NOMO-1 treated with dmso at 0.1 percent for 144 hours (cell line): ENCODE data around the gene IFTAP.

Experiments
- DNase-seq: peaks from one replicate; lab custom pipeline; 2025; ENCODE audit not compliant: unreplicated experiment; lab: John Stamatoyannopoulos, UW

The IFTAP gene

GRCh38 chr11:36596880-36597279 is 2.6 kb downstream of the IFTAP start:
- DNase-seq, result no peak

- DNase-seq, result no peak
Measured at GRCh38 chr11:36598051-36598450, 3.7 kb downstream of the IFTAP start, which contains the start of gene RAG2. Gene RAG2, minus strand, starts transcription at chr11:36598236. Its CDS starts 4,068 bp downstream, at chr11:36594168.

DNA sequence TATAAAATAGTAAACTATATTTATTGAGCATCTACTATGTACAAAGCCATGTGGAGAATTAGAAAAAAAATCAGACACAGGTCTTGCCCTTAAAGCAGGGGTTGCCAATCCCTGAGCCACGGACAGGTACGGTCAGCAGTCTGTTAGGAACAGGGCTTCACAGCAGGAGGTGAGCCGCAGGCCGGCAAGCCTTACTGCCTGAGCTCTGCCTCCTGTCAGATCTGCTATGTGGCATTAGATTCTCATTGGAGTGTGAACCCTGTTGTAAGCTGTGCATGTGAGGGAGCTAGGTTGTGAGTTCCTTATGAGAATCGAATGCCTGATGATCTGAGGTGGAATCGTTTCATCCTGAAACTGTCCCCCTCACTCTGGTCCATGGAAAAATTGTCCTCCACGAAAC is 5.9 kb downstream of the IFTAP start:
- DNase-seq, result no peak

GRCh38 chr11:36601155-36601554 is 6.9 kb downstream of the IFTAP start:
- DNase-seq, result peak; percentile 71

DNA sequence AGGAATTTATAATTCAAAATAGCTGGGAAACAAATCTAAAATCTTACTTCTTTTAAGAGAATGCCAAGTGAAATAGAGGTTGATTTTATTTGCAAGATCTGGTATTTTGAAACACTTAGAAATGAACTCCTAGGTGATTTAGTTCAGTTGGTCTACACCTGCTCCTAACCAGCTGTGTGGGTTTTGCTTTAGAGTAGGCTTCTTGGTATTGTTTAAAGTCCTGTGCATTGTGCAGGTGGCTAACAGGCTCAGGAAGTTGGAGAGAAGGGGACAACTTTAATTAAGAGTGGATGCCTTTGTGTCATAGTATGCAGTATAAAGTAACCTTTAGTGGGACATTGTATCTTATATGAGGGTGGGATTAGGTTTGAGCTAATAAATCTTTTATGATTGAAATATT is 7.8 kb downstream of the IFTAP start:
- no peak for DNase-seq

DNA sequence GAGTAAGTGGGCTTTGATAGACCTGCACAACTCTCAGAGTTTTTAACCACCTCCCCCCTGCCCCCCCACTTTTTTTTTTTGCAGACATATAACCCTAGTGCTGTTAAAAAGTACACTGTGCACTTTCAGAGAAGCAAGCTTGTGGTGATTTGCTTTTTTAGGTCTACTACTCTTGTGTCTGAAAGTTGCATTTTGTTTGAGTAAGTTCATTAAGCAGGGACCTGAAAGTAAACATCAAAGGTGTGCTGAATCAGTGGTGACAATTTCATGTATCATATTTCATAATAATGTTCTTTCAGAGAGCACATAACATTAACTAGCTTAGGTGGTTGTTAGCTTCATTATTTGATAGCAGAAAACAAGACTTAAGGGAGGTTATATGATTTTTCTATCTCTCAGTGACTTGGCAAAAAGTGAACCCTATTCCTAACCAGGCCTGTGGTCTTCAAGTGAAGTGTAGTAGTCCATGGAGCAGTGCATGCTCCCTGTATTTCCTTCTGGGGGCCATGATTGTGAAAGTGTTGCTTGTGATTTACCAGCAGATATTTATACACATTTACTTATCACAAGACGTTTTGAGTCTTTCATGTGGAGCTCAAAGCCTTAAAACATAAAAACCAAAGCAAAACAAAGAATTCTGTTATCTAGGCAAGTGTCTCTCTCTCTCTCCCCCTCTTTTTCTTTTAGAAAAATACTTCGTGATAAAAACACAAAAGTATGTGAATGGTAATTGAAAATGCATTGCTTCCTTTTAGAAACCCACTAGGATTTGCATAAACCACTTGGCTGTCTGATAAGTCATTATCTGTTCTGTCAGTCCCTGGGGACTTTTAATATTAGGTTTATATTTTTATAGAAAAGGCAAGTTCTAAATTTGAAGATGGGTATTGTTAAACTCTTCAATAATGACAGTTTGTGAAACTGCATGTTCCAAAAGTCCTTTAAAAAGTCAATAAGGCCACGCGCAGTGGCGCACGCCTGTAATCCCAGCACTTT is 11.2 kb downstream of the IFTAP start:
- DNase-seq, result no peak

DNA sequence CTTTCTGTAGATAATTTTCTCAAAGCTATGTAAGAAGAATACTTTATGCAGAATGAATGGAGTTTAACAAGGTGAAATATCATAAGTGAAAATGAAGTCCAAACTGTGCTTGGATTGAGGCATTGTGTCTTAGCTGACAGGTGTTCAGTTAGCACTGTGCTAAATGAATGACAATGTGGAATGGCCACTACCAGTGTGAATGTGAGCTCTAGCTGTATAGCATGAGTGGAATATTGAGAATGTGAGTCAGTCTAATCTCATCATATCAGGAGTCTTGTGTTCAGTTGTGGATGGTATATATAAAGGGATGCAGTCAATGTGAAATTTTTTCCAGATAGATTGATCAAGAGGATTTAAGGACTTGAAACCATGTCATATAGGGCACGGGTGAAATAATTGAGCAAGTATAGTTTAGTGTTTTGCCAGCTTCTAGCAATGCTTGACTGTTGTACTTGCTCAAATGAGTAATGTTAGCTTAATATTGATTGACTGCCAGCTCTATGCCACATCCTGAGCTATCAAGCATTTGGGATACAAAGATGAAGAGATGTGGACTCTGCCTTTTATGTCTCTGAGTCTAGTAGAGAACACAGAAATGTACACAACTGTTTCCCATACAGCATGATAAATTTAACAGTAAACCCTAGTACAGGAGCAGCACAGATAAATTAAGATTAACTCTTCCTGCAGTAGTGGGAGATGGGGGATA is 14.3 kb downstream of the IFTAP start:
- no peak for DNase-seq

DNA sequence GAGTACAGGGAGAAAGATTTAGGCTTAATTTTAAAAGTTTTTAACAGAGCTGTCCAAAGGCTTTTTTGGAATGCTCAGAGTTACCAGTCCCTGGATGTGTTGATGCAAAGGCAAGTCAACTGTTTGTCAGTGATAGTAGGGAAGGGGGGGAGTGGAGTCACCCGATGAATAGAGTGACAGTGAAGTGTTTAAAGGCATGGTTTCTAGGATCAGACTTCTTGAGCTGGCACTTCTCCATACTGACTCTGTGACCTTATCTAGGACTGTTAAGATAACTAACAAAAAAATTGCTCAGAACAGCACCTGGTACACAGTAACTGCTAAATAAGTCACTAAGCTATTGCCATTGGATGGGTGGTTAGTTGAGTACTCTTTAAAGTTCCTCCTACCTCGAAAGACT is 15.1 kb downstream of the IFTAP start:
- no peak for DNase-seq

DNA sequence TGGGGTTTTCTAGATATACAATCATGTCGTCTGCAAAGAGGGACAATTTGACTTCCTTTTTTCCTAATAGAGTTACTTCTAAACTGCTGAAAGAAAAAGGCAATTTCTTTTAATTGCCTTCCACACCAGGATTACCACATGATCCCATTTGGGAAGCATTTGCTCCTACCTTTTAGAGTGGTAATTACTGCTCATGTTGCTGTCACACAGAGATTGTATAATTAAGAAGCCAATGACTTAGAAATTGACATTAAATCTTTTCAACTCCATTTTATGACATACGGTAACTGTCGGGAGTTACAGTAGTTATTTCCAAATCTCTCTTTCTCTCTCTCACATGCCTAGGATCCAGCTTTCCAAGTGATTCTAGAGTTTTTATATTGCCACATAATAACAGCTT is 21.5 kb downstream of the IFTAP start:
- DNase-seq, result no peak

DNA sequence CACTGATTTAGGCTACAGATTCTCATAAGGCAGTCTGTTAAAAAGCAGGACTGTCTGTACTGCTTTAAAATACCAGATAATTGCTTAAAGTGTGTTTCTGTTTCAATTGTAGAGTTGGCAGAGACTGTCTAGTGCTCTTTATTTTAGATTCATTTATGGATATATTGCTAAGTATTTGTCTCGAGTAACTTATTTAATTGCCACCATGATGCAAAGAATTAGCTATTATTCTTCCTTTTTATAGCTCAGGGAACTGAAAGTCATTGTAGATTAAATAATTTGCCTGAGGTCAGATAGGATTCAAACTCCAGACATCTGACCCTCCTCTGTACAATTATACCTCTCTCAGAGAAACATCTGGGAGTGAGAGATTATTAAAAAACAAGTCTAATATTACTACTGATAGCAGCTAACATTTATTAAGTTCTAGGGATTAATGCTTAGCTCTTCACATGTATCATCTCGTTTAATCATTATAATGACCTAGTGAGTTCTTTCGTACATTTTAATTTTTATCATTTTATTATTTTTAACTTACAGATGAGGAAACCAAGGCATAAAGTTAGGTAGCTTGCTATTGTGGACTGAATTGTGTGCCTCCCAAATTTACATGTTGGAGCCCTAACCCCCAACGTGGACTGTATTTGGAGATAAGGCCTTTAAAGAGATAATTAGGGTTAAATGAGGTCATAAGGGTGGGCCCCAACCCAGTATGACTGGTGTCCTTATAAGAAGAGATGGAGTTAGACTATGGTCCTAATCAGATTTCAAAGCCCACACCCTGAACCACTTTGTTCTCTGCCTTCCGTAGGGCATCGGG is 23.5 kb downstream of the IFTAP start:
- DNase-seq, result no peak

GRCh38 chr11:36618363-36619047 is 24.2 kb downstream of the IFTAP start:
- no peak for DNase-seq

GRCh38 chr11:36619502-36619901 is 25.2 kb downstream of the IFTAP start:
- DNase-seq, result no peak

- peak; percentile 17 for DNase-seq
Measured at GRCh38 chr11:36620246-36620645, 25.9 kb downstream of the IFTAP start.

DNA sequence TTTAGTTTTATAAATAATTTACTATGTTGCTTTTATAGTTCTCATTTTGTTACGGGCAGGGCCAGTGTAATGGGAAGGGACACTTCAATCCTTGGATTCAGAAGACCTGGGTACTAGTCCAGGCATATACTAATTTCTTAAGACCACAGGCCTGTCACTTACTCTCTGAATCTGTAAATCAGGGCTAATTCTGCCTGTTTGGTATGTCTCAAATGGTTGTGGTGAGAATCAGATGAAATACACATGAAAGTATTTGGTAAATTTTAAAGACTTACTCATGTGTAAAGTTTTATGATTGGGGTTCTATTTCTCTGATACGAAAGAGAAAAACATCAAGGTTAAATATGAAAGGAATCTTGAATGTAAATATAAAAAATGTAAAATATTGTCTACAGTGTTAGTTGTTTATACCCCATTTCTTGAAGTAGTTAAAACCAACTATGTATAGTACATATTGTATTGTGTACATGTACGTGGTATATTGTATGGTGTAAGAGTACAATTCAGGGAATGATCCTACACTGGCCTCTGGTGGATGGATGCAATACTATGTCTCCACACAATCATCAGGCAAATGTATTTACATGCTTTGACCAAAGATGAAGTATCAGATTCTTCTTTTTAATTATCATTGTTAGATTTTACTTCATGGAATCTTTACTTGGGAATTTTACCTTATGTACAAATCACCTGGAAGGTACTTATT is 28.3 kb downstream of the IFTAP start:
- peak; percentile 5 for DNase-seq

DNA sequence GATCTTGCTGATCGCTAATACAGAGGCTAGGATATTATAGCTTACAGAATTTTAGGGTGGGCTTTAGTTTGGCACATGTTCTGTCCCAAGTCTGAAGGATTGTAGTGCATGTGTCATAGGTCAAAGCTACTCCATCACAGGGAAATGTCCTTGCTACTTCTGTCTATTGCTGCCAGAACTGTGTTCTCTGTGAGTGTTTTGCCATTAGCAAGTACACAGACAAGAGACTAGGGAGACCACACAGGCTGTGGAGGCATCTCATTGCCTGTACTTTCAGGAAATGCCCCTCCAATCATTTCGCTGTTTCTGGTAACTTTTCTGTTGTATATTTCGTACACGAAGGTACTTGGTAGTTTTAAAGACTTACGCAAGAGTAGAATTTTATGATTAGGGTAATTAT is 29.2 kb downstream of the IFTAP start:
- no peak for DNase-seq

DNA sequence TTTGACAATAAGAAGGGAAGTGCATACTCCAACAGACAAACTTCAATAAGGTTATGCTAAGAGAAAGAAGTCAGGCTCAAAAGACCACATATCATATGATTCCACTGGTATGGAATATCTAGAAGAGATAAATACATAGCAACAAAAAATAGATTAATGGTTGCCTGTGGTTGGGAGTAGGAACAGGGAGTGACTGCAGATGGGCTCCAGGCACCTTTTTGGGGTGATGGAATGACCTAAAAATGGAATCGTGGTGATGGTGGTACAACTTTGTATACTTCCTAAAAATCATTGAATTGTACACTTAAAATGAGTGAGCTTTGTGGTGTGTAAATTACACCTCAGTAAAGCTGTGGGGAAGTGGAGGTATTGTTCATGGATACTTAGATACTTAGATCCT is 32.7 kb downstream of the IFTAP start:
- DNase-seq, result no peak

DNA sequence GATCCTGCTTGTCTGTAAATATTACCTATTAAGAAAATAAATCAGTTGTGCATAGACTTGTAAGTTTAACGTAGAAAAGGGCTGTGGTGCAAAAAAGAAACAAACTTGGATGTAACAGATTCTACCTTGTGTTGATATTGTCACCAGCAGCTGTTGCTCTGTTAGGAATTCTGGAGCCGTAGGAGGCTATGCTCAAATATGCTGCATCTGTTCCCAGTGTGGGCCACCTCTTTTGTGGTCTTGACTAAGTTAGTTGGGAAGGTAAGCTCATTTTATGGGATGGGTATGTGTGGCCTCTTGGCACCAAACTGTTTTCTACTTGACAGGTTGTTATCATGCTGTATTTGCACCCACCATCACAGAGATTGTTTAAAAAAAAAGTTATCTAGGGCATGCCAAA is 33.2 kb downstream of the IFTAP start:
- DNase-seq, result no peak

DNA sequence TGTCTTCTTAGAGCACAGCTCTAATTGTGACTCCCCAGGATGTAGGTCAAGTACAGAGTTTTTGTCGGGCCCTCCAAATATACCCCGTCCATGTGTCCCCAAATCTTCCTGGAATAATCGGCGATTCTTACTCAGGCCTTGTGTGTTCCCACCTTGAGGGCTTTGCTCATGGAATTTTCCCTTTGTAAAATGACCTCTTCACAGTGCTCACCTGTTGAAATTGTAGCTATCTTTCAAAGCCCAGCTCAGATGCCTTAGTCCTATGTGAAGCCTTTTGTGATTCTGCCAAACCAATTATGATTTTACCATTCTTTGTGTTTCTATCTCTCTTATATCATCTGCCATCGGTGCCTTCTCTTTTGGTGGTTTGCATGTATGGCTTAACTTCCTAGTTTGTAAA is 33.8 kb downstream of the IFTAP start:
- DNase-seq, result no peak

GRCh38 chr11:36628765-36629244 is 34.5 kb downstream of the IFTAP start:
- no peak for DNase-seq

DNA sequence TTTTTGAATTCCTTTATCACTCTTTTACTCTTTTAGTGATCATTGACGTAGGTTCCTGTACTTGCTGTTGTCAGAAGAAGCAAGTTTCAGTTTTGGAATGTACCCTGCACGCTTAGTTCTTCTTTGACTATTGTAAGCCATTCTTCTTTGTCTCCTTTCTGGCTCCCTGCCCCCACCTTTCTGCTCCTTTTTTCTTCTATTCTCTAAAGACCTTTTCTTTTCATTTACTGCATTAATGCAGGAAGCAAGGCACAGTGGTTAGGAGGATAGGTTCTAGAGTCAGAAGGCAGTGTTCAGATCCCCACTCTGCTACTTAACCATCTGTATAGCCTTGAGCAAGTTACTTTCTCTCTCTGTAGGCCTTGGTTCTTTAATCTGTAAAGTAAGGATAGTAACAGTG is 37.5 kb downstream of the IFTAP start:
- DNase-seq, result no peak
